ENCODE measurements around the gene PRDM1.

The PRDM1 gene

DNA sequence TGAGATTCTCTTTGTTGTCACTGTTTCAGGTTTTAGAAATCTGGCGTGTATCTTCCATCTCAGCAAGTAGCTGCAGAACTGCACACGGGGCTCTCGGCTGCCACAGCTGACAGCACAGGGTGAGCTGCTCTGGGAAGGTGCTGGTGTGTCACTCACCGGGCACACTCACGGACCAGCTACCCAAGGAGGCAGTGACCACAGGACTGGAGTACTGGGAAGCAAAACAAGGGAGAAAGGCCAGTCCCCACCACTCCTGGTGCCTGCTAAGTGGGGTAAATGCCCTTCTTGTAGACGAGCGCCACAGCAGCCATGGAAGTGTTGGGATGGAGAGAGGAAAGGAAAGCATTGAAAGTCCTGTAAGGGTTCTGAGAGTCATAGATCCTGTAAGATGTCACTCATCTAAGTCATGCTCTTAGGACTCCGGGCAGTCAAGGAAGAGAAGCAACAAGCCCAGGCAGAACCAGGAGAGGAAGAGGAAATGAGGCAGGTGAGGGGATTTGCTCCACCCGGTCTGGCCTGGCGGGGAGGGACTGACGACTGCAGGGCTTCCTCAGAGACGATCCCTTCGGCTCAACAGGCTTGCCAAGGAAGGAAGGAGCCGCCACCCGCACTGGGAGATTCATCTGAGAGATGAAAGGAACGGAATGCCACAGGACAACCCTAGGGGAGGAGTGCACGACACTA is 48.1 kb downstream of the PRDM1 start:
- Histone ChIP-seq H3K4me3 (ENCODE audit: low read length) (no peak overlapping the region), H3K9ac (ENCODE audit: low read depth, low read length) (no peak overlapping the region), H3K36me3 (ENCODE audit: insufficient read depth, low read depth, low read length) (no peaks in the 10 kb centered on the region), H3K27me3 (ENCODE audit: insufficient read depth, low read length) (no peaks in the 10 kb centered on the region), H3K9me3 (ENCODE audit: insufficient read depth, low read depth, low read length) (no peaks in the 10 kb centered on the region), H3K27ac (ENCODE audit: low read length) (no peak overlapping the region), H3K4me1 (ENCODE audit: insufficient read depth, low read length) (no peaks in the 10 kb centered on the region)

DNA sequence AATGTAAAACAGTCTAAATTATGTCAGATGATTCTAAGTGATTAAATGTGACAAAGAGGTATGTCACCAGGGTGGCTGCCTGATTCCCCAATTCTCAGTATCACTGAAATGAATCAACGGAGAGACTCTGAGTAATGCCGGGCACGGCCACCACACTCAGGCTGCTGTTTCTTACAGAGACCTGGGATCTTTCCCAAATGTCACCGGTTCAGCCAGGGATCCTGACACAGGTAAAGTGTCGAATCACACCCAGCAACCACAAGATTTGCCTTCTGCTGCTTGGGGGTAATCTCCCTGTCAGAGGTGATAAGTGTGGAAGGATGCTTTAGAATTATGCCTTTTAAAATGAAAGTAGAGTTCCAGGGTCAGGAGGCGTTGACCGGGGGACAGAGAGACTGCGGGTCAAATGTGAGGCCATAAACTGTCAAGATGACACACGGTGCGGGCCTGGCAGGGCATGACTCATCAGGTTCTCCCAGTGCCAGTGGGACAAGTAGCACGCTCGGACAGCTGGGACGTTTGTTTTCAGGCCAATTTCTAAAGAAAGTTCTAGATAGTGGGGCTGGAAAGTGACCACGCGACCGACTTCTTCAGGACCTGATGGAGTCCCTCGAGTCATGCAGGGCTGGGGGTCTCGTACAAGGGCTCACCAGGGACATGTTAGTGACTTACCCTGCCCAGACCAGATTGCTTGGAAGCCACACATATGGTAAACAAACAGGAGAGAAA is 48.9 kb downstream of the PRDM1 start:
- no peak overlapping the region for H3K4me3 ChIP-seq (ENCODE audit: low read length)
- H3K27me3 ChIP-seq (ENCODE audit: insufficient read depth, low read length): no peaks in the 10 kb centered on the region
- no peak overlapping the region for H3K27ac ChIP-seq (ENCODE audit: low read length)
- H3K9me3 ChIP-seq (ENCODE audit: insufficient read depth, low read depth, low read length): no peaks in the 10 kb centered on the region
- H3K4me1 ChIP-seq (ENCODE audit: insufficient read depth, low read length): no peaks in the 10 kb centered on the region
- H3K36me3 ChIP-seq (ENCODE audit: insufficient read depth, low read depth, low read length): no peaks in the 10 kb centered on the region
- H3K9ac ChIP-seq (ENCODE audit: low read depth, low read length): no peak overlapping the region

DNA sequence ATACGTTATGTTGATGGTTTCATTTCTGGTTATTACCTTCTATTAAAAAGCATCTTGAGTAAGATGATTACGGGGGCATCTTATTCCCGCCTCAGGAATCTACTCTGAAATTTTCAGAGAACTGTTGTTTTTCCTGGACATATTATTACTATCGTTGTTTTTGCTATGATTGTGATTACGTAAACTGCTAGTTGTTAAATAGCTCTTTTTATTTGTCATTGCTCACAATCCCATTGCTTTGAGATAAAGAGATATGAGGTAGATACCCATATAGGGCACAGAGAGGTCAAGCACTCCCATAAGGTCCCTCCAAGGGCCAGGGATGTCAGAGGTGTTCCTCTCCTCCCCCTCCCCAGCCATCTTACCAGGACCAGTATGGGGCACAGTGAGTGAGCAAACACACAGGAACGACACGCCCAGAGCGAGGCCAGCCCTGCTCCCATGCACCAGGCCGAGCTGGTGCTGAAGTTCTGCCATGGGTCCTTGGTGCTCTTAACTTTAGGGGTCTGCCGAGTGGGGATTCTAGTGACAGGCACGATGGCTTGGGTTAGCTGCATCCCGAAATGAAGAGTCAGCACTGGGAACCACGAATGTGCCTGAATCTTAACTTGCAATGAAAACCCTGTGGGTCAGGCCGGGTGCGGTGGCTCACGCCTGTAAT is 49.9 kb downstream of the PRDM1 start:
- H3K9me3 ChIP-seq (ENCODE audit: insufficient read depth, low read depth, low read length): no peaks in the 10 kb centered on the region
- H3K4me1 ChIP-seq (ENCODE audit: insufficient read depth, low read length): no peaks in the 10 kb centered on the region
- H3K27me3 ChIP-seq (ENCODE audit: insufficient read depth, low read length): no peaks in the 10 kb centered on the region
- no peak overlapping the region for H3K27ac ChIP-seq (ENCODE audit: low read length)
- no peak overlapping the region for H3K9ac ChIP-seq (ENCODE audit: low read depth, low read length)
- no peaks in the 10 kb centered on the region for H3K36me3 ChIP-seq (ENCODE audit: insufficient read depth, low read depth, low read length)
- no peak overlapping the region for H3K4me3 ChIP-seq (ENCODE audit: low read length)

DNA sequence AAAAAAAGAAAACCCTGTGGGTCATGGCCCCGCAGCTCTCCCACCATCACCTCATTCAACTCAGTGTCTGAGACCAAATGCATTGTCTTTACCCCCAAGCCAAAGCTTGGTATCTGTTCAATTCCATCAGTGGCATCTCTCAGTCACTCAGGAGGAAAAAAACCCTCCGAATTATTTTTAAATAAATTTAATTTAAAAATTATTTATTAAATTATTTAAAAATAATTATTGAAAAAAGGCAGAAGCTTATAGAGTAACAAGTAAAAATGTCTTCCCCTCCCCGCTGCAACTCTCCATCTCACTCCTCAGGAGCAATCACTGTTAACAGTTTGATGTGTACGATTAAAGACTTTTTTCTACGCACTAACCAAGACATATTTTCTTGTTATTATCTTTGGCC is 50.7 kb downstream of the PRDM1 start:
- Histone ChIP-seq H3K36me3 (ENCODE audit: insufficient read depth, low read depth, low read length) (no peaks in the 10 kb centered on the region), H3K4me1 (ENCODE audit: insufficient read depth, low read length) (no peaks in the 10 kb centered on the region), H3K27ac (ENCODE audit: low read length) (no peak overlapping the region), H3K27me3 (ENCODE audit: insufficient read depth, low read length) (no peaks in the 10 kb centered on the region), H3K9ac (ENCODE audit: low read depth, low read length) (no peak overlapping the region), H3K4me3 (ENCODE audit: low read length) (no peak overlapping the region), H3K9me3 (ENCODE audit: insufficient read depth, low read depth, low read length) (no peaks in the 10 kb centered on the region)

DNA sequence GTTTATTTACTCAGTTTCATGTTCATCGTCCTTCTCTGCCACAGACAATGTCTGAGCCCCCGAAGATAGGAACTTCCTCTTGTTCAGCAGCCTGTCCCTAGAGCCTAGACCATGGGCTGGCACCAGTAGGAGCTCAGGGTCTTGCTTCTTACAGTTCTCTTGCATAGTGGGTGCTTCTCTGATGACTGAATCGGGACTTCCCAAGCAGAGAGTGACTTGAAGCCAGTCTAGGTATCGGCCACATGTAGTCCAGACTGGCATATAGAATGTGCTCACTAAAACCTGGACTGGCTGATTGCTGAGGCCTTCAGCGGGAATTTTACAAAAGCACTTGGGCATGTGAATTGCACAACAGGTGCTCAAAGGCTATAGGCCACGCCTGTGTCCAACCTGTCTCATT is 52.0 kb downstream of the PRDM1 start:
- Histone ChIP-seq H3K27me3 (ENCODE audit: insufficient read depth, low read length) (no peaks in the 10 kb centered on the region), H3K27ac (ENCODE audit: low read length) (no peak overlapping the region), H3K9ac (ENCODE audit: low read depth, low read length) (no peak overlapping the region), H3K4me3 (ENCODE audit: low read length) (no peak overlapping the region), H3K9me3 (ENCODE audit: insufficient read depth, low read depth, low read length) (no peaks in the 10 kb centered on the region), H3K36me3 (ENCODE audit: insufficient read depth, low read depth, low read length) (no peaks in the 10 kb centered on the region), H3K4me1 (ENCODE audit: insufficient read depth, low read length) (0 out of 2 replicates have a peak, but pooled peaks cover 10% of the 10 kb centered on the region)

DNA sequence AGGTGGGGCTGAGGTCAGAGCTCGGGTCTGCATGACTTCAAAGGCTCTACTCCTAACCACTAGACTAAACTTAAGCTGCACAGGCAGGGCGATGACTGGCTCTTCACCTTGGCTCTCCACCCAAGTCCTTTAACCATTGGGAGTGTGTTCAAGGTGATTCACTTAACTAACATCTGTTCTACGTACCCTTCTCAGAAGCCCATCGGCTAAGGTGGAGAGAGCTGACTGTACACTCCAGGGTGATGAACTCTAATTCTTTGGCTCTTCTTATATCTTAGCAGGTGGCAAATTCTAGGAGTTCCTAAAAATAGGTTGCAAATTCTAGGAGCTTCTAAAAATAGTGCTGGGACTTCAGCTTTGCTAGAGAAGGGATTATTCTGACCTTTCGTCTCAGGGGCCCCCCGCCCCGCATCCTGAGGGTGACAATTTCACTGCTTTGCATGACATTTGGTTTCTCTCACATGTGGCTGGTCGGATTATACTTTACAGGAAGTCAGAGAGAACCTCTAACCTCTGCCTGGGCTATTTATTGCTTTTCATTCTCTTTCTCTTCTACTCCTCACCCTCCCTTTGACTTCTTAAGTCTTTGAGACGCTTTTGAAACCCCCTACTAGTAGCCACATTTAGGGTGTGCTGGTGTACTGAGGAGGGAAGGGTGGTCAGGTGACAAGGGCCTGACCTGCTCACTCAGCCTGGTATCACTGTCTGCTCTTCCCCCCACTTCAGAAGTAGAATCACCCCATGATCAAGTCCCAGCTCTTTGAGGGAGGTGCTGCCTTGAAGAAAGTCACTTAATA is 55.5 kb downstream of the PRDM1 start:
- H3K36me3 ChIP-seq (ENCODE audit: insufficient read depth, low read depth, low read length): no peaks in the 10 kb centered on the region
- H3K4me1 ChIP-seq (ENCODE audit: insufficient read depth, low read length): peaks cover 14% of the 10 kb centered on the region; the same call in 1 of the 2 replicates
- H3K27ac ChIP-seq (ENCODE audit: low read length): no peak overlapping the region
- no peaks in the 10 kb centered on the region for H3K27me3 ChIP-seq (ENCODE audit: insufficient read depth, low read length)
- no peak overlapping the region for H3K9ac ChIP-seq (ENCODE audit: low read depth, low read length)
- no peaks in the 10 kb centered on the region for H3K9me3 ChIP-seq (ENCODE audit: insufficient read depth, low read depth, low read length)
- no peak overlapping the region for H3K4me3 ChIP-seq (ENCODE audit: low read length)

DNA sequence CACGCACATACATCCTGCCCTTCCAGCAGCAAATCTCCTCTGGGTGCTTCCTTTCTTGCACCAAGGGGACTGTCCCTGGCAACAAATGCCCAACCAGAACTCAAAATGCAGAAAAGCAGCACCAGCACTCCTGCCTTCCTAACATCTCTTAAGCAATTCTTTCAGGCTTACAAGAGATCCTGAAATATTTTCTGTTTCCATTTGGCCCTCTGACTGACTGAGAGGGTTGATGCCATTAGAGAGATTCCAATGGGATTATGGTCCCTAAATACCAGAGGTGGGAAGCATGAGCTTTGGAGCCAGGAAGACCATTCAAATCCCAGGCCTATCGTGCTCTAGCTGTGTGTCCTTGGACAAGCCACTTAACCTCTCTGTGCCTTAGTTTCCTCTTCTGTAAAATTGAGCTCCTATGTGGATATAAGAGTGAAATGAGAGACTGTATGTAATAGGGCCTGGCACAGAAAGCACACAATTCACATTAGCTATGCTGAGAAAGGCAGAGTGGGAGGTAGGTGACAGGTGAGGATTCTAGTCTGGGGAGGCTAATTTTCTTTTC is 56.8 kb downstream of the PRDM1 start:
- no peaks in the 10 kb centered on the region for H3K36me3 ChIP-seq (ENCODE audit: insufficient read depth, low read depth, low read length)
- peaks cover 14% of the 10 kb centered on the region; the same call in 1 of the 2 replicates for H3K4me1 ChIP-seq (ENCODE audit: insufficient read depth, low read length)
- H3K27me3 ChIP-seq (ENCODE audit: insufficient read depth, low read length): no peaks in the 10 kb centered on the region
- no peak overlapping the region for H3K4me3 ChIP-seq (ENCODE audit: low read length)
- no peak overlapping the region for H3K9ac ChIP-seq (ENCODE audit: low read depth, low read length)
- H3K9me3 ChIP-seq (ENCODE audit: insufficient read depth, low read depth, low read length): no peaks in the 10 kb centered on the region
- no peak overlapping the region for H3K27ac ChIP-seq (ENCODE audit: low read length)

DNA sequence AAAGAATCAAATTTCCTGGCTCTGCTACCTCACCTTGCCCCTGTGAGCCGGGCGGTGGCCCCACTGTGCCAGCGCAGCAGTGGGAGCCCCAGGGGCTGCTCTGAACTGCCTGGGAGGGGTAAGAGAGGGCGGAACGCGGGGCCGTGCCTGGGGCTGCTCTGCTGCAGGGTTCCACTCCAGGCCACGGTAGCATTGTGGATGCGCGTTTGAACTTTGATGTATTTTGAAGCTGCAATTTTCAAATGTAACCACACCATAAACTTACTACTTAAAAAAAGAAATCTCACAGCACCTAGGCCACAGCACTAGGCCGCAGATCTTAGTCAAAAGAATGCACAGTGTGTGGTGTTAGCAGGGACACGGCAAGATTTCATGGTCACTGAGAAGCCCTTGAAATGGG is 57.5 kb downstream of the PRDM1 start:
- Histone ChIP-seq H3K4me1 (ENCODE audit: insufficient read depth, low read length) (peaks cover 14% of the 10 kb centered on the region; the same call in 1 of the 2 replicates), H3K9ac (ENCODE audit: low read depth, low read length) (no peak overlapping the region), H3K27ac (ENCODE audit: low read length) (no peak overlapping the region), H3K36me3 (ENCODE audit: insufficient read depth, low read depth, low read length) (no peaks in the 10 kb centered on the region), H3K4me3 (ENCODE audit: low read length) (no peak overlapping the region), H3K9me3 (ENCODE audit: insufficient read depth, low read depth, low read length) (no peaks in the 10 kb centered on the region), H3K27me3 (ENCODE audit: insufficient read depth, low read length) (no peaks in the 10 kb centered on the region)

DNA sequence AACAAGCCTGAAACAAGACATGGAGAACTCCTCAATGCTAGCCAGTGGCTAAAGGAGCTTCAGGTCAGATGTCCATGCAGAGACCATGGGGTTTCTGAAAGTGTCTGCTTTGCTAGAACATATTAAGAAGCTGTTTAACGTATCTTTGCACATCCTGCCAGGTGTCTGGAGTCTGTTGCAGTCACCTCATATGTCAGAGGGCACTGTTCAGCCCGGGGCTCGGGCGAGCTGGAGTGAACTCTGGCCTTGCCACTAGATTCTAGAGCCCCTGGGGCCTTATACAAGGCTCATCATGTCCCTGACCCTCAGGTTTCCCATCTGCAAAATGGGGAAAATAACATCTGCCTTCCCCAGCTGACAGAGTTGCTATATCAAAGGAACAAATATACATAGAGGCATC is 59.0 kb downstream of the PRDM1 start:
- Histone ChIP-seq H3K36me3 (ENCODE audit: insufficient read depth, low read depth, low read length) (no peaks in the 10 kb centered on the region), H3K9me3 (ENCODE audit: insufficient read depth, low read depth, low read length) (no peaks in the 10 kb centered on the region), H3K4me1 (ENCODE audit: insufficient read depth, low read length) (peaks cover 14% of the 10 kb centered on the region; the same call in 1 of the 2 replicates), H3K4me3 (ENCODE audit: low read length) (no peak overlapping the region), H3K9ac (ENCODE audit: low read depth, low read length) (no peak overlapping the region), H3K27me3 (ENCODE audit: insufficient read depth, low read length) (no peaks in the 10 kb centered on the region), H3K27ac (ENCODE audit: low read length) (no peak overlapping the region)

DNA sequence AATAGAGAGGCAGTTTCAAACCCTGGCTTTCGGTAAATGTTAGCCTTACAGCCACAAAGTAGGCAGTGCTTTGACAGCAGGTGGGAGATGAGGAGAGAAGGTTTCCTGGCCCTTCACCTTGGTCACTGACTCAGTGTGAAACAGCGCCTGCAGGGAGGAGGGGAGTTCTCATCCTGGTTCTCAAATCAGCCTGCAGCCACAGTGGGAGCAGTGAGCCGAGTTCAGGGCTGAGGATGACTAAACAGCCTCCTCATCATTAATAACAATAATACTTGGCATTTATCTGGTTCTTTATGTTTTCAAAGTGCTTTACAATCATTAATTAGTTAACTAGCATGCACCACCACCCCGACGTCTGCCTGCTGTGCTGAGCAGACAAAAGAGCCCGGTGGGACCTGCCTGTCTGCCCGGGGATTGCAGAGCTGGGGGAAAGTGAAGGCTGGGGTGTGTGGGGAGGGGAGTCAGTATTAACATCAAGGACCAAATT is 59.6 kb downstream of the PRDM1 start:
- no peaks in the 10 kb centered on the region for H3K36me3 ChIP-seq (ENCODE audit: insufficient read depth, low read depth, low read length)
- H3K9ac ChIP-seq (ENCODE audit: low read depth, low read length): no peak overlapping the region
- H3K27ac ChIP-seq (ENCODE audit: low read length): no peak overlapping the region
- no peak overlapping the region; the same call in 1 of the 2 replicates for H3K4me3 ChIP-seq (ENCODE audit: low read length)
- peaks cover 14% of the 10 kb centered on the region; the same call in 1 of the 2 replicates for H3K4me1 ChIP-seq (ENCODE audit: insufficient read depth, low read length)
- H3K27me3 ChIP-seq (ENCODE audit: insufficient read depth, low read length): no peaks in the 10 kb centered on the region
- H3K9me3 ChIP-seq (ENCODE audit: insufficient read depth, low read depth, low read length): no peaks in the 10 kb centered on the region

DNA sequence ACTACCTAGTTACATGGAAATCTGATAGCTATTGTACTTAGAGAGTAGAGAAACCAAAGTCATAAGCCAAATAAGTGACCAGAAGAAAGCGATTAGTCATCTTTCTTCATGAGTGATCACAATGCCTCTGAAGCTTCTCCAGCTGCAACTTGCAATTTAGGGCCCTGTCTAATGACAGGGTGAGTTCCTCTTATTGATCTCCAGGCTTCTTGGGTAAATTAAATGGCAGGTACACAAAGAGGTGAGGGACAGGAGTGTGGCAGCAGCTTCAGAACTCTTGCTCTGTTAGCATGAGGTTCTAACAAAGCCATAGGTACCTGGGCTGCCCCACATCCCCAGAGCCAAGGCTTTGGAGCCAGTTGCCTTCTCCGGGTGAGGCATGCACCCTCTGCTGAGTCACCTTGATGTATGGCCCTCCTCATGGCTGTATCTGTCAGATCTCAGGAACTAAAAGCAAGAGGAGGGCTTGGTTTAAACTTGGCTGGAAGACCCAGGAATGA is 60.8 kb downstream of the PRDM1 start:
- Histone ChIP-seq H3K4me1 (ENCODE audit: insufficient read depth, low read length) (peaks cover 14% of the 10 kb centered on the region; the same call in 1 of the 2 replicates), H3K4me3 (ENCODE audit: low read length) (no peak overlapping the region), H3K27ac (ENCODE audit: low read length) (no peak overlapping the region), H3K36me3 (ENCODE audit: insufficient read depth, low read depth, low read length) (no peaks in the 10 kb centered on the region), H3K9me3 (ENCODE audit: insufficient read depth, low read depth, low read length) (no peaks in the 10 kb centered on the region), H3K27me3 (ENCODE audit: insufficient read depth, low read length) (no peaks in the 10 kb centered on the region), H3K9ac (ENCODE audit: low read depth, low read length) (no peak overlapping the region)

Measured in iPS-20b (cell line).